Chondrocyte (in vitro differentiated cells): ENCODE measurements around the gene SLC52A3. TPM values are rescaled to one million over a fixed set of nuclear protein-coding genes. Genes with fewer than 3 reads are reported as not detected.
"Not testable (repeated sequence)": the region's sequence is repeated elsewhere in the genome, so short reads cannot be mapped to it uniquely, and the experiment has no call there.

Source experiments
- DNase-seq: peaks from one replicate; pipeline ENCODE4 v3.0.0; 2021; ENCODE audit warnings: mixed read lengths, low spot score
- H3K27ac Mint-ChIP-seq: one replicate; pipeline ENCODE4 v1.8.0; 2021; ENCODE audit warnings: mild to moderate bottlenecking, moderate library complexity, mixed read lengths; ENCODE audit not compliant: unreplicated experiment
- H3K27me3 Mint-ChIP-seq: 2 replicates; pipeline ENCODE4 v1.8.0; 2021; ENCODE audit warnings: low read depth, mixed read lengths
- H3K36me3 Mint-ChIP-seq: 2 replicates; pipeline ENCODE4 v1.8.0; 2021; ENCODE audit warnings: low read depth, mixed read lengths
- H3K4me1 Mint-ChIP-seq: 2 replicates; pipeline ENCODE4 v1.8.0; 2021; ENCODE audit warnings: low read depth, mild to moderate bottlenecking, mixed read lengths
- H3K4me3 Mint-ChIP-seq: one replicate; pipeline ENCODE4 v1.8.0; 2021; ENCODE audit warnings: mild to moderate bottlenecking, moderate library complexity, mixed read lengths; ENCODE audit not compliant: unreplicated experiment
- H3K9me3 Mint-ChIP-seq: 2 replicates; pipeline ENCODE4 v1.8.0; 2021; ENCODE audit warnings: low read depth, mixed read lengths
- CTCF ChIP-seq: fragments of 200-600 bp; sonication (generic); IDR thresholded peaks from 2 replicates; pipeline ENCODE4 v1.5.0; 2021; ENCODE audit warnings: antibody characterized with exemption, mild to moderate bottlenecking, moderate library complexity
- total RNA-seq: library from RNA; stranded (reverse); gene quantifications from 3 replicates; pipeline ENCODE4 v1.2.1, GENCODE V29; 2021

The SLC52A3 gene
- total RNA-seq, 1 donor from 2014 or later = not detected

GRCh38 chr20:805713-806112 is 37.4 kb upstream of the SLC52A3 start:
- Mint-ChIP-seq H3K9me3 (peaks cover 11% of the 10 kb centered on the region), H3K36me3 (no peaks in the 10 kb centered on the region), H3K27ac (no peak overlapping the region), H3K4me1 (no peaks in the 10 kb centered on the region), H3K4me3 (no peak overlapping the region), H3K27me3 (peaks cover 11% of the 10 kb centered on the region)
- DNase-seq = no peak
- TF ChIP-seq CTCF = no peak

- no peaks in the 10 kb centered on the region for H3K4me1 Mint-ChIP-seq
- no peak overlapping the region for H3K4me3 Mint-ChIP-seq
- DNase-seq = no peak
- peaks cover 14% of the 10 kb centered on the region for H3K9me3 Mint-ChIP-seq
- TF ChIP-seq CTCF = no peak
- H3K36me3 Mint-ChIP-seq = no peaks in the 10 kb centered on the region
- peaks cover 9% of the 10 kb centered on the region for H3K27me3 Mint-ChIP-seq
- no peak overlapping the region for H3K27ac Mint-ChIP-seq
Measured at GRCh38 chr20:801678-802077, 33.4 kb upstream of the SLC52A3 start.

GRCh38 chr20:800026-800425 is 31.7 kb upstream of the SLC52A3 start:
- peaks cover 10% of the 10 kb centered on the region for H3K27me3 Mint-ChIP-seq
- DNase-seq, H3K9me3 Mint-ChIP-seq: not testable (repeated sequence)

GRCh38 chr20:798746-799145 is 30.4 kb upstream of the SLC52A3 start:
- H3K27ac Mint-ChIP-seq, H3K4me3 Mint-ChIP-seq, H3K4me1 Mint-ChIP-seq, H3K36me3 Mint-ChIP-seq, H3K9me3 Mint-ChIP-seq, DNase-seq: not testable (repeated sequence)
- peaks cover 13% of the 10 kb centered on the region for H3K27me3 Mint-ChIP-seq

More at GRCh38 chr20:800026-800425, 31.7 kb upstream of the SLC52A3 start:
- not testable (repeated sequence) for H3K4me3 Mint-ChIP-seq, H3K36me3 Mint-ChIP-seq, H3K4me1 Mint-ChIP-seq, H3K27ac Mint-ChIP-seq

- Mint-ChIP-seq H3K4me3 (no peak overlapping the region), H3K9me3 (peaks cover 6% of the 10 kb centered on the region), H3K27me3 (peaks cover 18% of the 10 kb centered on the region), H3K4me1 (no peaks in the 10 kb centered on the region), H3K27ac (no peak overlapping the region), H3K36me3 (peaks cover under 1% of the 10 kb centered on the region)
- TF ChIP-seq CTCF = no peak
- DNase-seq = no peak
Measured at GRCh38 chr20:796921-797320, 28.6 kb upstream of the SLC52A3 start.

- no peak for DNase-seq
- Mint-ChIP-seq H3K4me3 (no peak overlapping the region), H3K27me3 (peaks cover 27% of the 10 kb centered on the region), H3K4me1 (no peaks in the 10 kb centered on the region), H3K27ac (no peak overlapping the region), H3K9me3 (peaks cover 7% of the 10 kb centered on the region), H3K36me3 (peaks cover 2% of the 10 kb centered on the region)
- no peak for TF ChIP-seq CTCF
Measured at GRCh38 chr20:792248-792647, 23.9 kb upstream of the SLC52A3 start.
